Activated naive CD4-positive, alpha-beta T cell treated with anti-CD3 and anti-CD28 coated beads, Interleukin-2, amount 50 U/mL, for 24 hours (primary cell): Measurements from ENCODE around the gene KRTAP4-3.
A peak's percentile ranks its signal among the peaks of the same experiment; 100 is the strongest.
"Not testable (repeated sequence)": the region's sequence is repeated elsewhere in the genome, so short reads cannot be mapped to it uniquely, and the experiment has no call there.

Experiments used
- H3K27ac Mint-ChIP-seq: one replicate; pipeline ENCODE4 v1.8.0; 2021; ENCODE audit warnings: mild to moderate bottlenecking, mixed read lengths
- H3K27me3 Mint-ChIP-seq: one replicate; pipeline ENCODE4 v1.8.0; 2021; ENCODE audit warnings: mixed read lengths
- H3K36me3 Mint-ChIP-seq: one replicate; pipeline ENCODE4 v1.8.0; 2021; ENCODE audit warnings: mixed read lengths
- H3K4me1 Mint-ChIP-seq: one replicate; pipeline ENCODE4 v1.8.0; 2021; ENCODE audit warnings: mixed read lengths
- H3K4me3 Mint-ChIP-seq: one replicate; pipeline ENCODE4 v1.8.0; 2021; ENCODE audit warnings: mild to moderate bottlenecking, mixed read lengths
- H3K9me3 Mint-ChIP-seq: one replicate; pipeline ENCODE4 v1.8.0; 2021; ENCODE audit warnings: mixed read lengths

The KRTAP4-3 gene

GRCh38 chr17:41168121-41168520 lies at the start of gene KRTAP4-3:
TSS of gene KRTAP4-3 (minus strand) at chr17:41168221. CDS start at chr17:41168172, 49 bp downstream.
- H3K4me3 Mint-ChIP-seq: no peak within 1 kb of the TSS
- H3K27ac Mint-ChIP-seq: no peak within 1 kb of the TSS
- no peaks in the 10 kb centered on the region for H3K27me3 Mint-ChIP-seq
- H3K9me3 Mint-ChIP-seq: no peaks in the 10 kb centered on the region
- no peaks in the 10 kb centered on the region for H3K4me1 Mint-ChIP-seq
- H3K36me3 Mint-ChIP-seq: no peaks in the 10 kb centered on the region

GRCh38 chr17:41215681-41216080 lies 47.7 kb upstream of the KRTAP4-3 start:
- H3K4me3 Mint-ChIP-seq: no peak overlapping the region
- H3K27me3 Mint-ChIP-seq: no peaks in the 10 kb centered on the region
- H3K4me1 Mint-ChIP-seq: peaks cover 14% of the 10 kb centered on the region
- peak overlapping the region; percentile 8 for H3K27ac Mint-ChIP-seq
- H3K9me3 Mint-ChIP-seq: no peaks in the 10 kb centered on the region
- H3K36me3 Mint-ChIP-seq: peaks cover 1% of the 10 kb centered on the region

DNA sequence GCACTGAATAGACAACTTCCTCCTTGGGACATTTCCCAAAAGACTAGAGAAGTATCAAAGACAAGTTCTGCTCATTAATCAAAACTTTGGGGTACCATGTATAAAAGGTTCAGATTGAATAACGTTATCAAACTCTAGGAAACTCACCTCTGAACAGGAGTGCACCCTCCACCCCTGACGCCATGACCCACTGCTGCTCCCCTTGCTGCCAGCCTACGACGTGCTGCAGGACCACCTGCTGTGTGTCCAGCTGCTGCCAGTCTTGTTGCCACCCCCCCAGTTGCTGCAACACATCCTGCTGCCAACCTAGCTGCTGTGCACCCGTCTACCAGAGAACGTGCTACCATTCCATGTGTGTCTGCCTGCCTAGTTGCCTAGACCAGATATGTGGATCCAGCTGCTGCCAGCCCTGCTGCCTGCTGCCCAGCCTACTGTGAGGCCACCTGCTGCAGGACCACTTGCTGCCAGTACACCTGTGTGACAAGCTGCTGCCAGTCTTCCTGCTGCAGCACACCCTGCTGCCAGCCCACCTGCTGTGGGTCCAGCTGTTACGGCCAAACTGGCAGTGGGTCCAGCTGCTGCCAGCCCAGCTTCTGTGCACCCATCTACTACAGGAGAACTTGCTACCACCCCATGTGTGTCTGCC lies 44.6 kb upstream of the KRTAP4-3 start:
- Mint-ChIP-seq H3K9me3 (peaks cover 6% of the 10 kb centered on the region), H3K27me3 (peaks cover 3% of the 10 kb centered on the region), H3K4me1 (peaks cover 14% of the 10 kb centered on the region), H3K36me3 (peaks cover 1% of the 10 kb centered on the region), H3K27ac (no peak overlapping the region), H3K4me3 (no peak overlapping the region)

GRCh38 chr17:41211845-41212466 lies 43.9 kb upstream of the KRTAP4-3 start:
- Mint-ChIP-seq H3K4me3 (no peak overlapping the region), H3K36me3 (peaks cover 1% of the 10 kb centered on the region), H3K4me1 (peaks cover 14% of the 10 kb centered on the region), H3K27me3 (peaks cover 3% of the 10 kb centered on the region), H3K27ac (no peak overlapping the region), H3K9me3 (peaks cover 6% of the 10 kb centered on the region)

DNA sequence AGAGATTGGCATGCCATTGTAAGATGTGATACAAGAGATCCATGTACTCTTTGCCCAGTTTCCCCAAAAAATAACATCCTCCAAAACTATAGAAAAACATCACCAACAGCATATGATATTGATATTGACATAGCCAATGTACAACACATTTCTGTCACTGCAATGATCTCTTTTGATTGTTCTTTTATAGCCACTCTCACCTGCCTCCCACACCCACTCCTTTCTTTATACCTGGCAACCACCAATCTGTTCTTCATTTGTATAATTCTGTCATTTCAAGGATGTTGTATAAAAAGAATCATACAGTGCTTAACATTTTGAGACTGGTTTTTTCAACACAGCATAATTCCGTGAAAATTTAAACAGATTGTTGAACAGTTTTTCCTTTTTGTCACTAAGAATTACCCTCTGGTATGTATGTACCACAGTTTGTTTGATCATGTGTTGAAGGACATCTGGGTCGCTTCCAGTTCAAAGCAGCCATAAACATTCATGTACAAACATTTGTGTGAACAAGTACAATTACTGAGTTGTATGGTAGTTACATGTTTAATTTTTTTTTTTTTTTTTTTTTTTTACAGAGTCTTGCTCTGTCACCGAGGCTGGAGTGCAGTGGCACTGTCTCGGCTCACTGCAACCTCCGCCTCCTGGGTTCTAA lies 31.5 kb upstream of the KRTAP4-3 start:
- no peaks in the 10 kb centered on the region for H3K27me3 Mint-ChIP-seq
- H3K36me3 Mint-ChIP-seq: no peaks in the 10 kb centered on the region
- H3K9me3 Mint-ChIP-seq: no peaks in the 10 kb centered on the region
- H3K27ac Mint-ChIP-seq: no peak overlapping the region
- H3K4me1 Mint-ChIP-seq: no peaks in the 10 kb centered on the region
- no peak overlapping the region for H3K4me3 Mint-ChIP-seq

GRCh38 chr17:41196068-41196467 lies 28.0 kb upstream of the KRTAP4-3 start:
- H3K27me3 Mint-ChIP-seq: no peaks in the 10 kb centered on the region
- H3K27ac Mint-ChIP-seq: no peak overlapping the region
- H3K4me1 Mint-ChIP-seq: no peaks in the 10 kb centered on the region
- H3K36me3 Mint-ChIP-seq: peaks cover 2% of the 10 kb centered on the region
- no peak overlapping the region for H3K4me3 Mint-ChIP-seq
- no peaks in the 10 kb centered on the region for H3K9me3 Mint-ChIP-seq

GRCh38 chr17:41190328-41190727 lies 22.3 kb upstream of the KRTAP4-3 start:
- peaks cover 2% of the 10 kb centered on the region for H3K27me3 Mint-ChIP-seq
- H3K4me3 Mint-ChIP-seq: no peak overlapping the region
- no peaks in the 10 kb centered on the region for H3K9me3 Mint-ChIP-seq
- peaks cover 2% of the 10 kb centered on the region for H3K36me3 Mint-ChIP-seq
- no peak overlapping the region for H3K27ac Mint-ChIP-seq
- H3K4me1 Mint-ChIP-seq: no peaks in the 10 kb centered on the region

GRCh38 chr17:41189837-41190318 lies 21.9 kb upstream of the KRTAP4-3 start, which contains the start of gene KRTAP9-1:
TSS of gene KRTAP9-1 (plus strand) at chr17:41189887. CDS start at chr17:41189887, 0 bp downstream.
- H3K36me3 Mint-ChIP-seq, H3K27ac Mint-ChIP-seq, H3K9me3 Mint-ChIP-seq, H3K4me1 Mint-ChIP-seq, H3K4me3 Mint-ChIP-seq, H3K27me3 Mint-ChIP-seq: not testable (repeated sequence)

DNA sequence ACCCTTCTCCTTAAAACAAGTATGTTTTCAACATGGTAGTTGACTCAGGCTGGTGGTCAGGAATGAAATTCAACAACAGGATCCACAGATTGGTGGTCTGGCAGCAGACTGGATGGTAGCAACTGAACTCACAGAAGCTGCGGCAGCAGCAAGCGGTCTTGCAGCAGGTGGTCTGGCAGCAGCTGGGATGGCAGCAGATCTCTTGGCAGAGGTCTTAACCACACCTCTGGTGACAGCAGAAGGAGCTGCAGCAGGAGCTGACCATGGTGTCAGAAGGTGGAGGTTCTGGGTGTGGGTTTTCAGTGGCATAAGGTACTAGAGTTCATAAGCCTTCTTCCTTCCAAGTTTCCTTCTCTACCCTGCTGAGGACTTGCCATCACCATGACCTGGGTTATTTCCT lies 18.9 kb upstream of the KRTAP4-3 start:
- H3K27me3 Mint-ChIP-seq: peaks cover 2% of the 10 kb centered on the region
- no peak overlapping the region for H3K27ac Mint-ChIP-seq
- no peaks in the 10 kb centered on the region for H3K9me3 Mint-ChIP-seq
- no peaks in the 10 kb centered on the region for H3K4me1 Mint-ChIP-seq
- no peaks in the 10 kb centered on the region for H3K36me3 Mint-ChIP-seq
- no peak overlapping the region for H3K4me3 Mint-ChIP-seq

- H3K4me3 Mint-ChIP-seq: no peak overlapping the region
- peaks cover 2% of the 10 kb centered on the region for H3K36me3 Mint-ChIP-seq
- H3K27ac Mint-ChIP-seq: no peak overlapping the region
Observed at GRCh38 chr17:41185001-41185400, 17.0 kb upstream of the KRTAP4-3 start.

DNA sequence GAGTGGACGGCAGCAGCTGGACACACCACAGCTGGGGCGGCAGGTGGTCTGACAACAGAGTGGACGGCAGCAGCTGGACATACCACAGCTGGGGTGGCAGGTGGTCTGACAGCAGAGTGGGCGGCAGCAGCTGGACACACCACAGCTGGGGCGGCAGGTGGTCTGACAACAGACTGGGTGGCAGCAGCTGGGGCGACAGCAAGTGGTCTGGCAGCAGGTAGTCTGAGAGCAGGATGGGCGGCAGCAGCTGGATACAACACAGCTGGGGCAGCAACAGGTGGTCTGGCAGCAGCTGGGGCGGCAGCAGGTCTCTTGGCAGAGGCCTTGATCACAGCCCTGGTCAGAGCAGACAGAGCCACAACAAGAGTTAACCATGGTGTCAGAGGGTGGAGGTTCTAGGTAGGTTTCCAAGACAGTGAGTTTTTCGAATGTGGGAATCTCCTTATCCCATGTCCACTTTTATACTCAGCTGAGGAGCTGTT lies 16.5 kb upstream of the KRTAP4-3 start, which contains the start of gene KRTAP4-1:
Gene KRTAP4-1 (minus strand): TSS at position 432 of the 482 bp plus-strand sequence. CDS start 57 bp downstream, at position 375.
- Mint-ChIP-seq H3K36me3 (peaks cover 2% of the 10 kb centered on the region), H3K9me3 (no peaks in the 10 kb centered on the region), H3K27me3 (no peaks in the 10 kb centered on the region), H3K27ac (no peak within 1 kb of the TSS), H3K4me1 (no peaks in the 10 kb centered on the region), H3K4me3 (no peak within 1 kb of the TSS)

More at GRCh38 chr17:41185001-41185400, 17.0 kb upstream of the KRTAP4-3 start:
- Mint-ChIP-seq H3K27me3 (no peaks in the 10 kb centered on the region), H3K9me3 (no peaks in the 10 kb centered on the region), H3K4me1 (no peaks in the 10 kb centered on the region)

- H3K4me3 Mint-ChIP-seq: no peak overlapping the region
- H3K27me3 Mint-ChIP-seq: no peaks in the 10 kb centered on the region
- no peak overlapping the region for H3K27ac Mint-ChIP-seq
- no peaks in the 10 kb centered on the region for H3K9me3 Mint-ChIP-seq
- no peaks in the 10 kb centered on the region for H3K4me1 Mint-ChIP-seq
- peaks cover 2% of the 10 kb centered on the region for H3K36me3 Mint-ChIP-seq
Observed at GRCh38 chr17:41178843-41179616, 11.0 kb upstream of the KRTAP4-3 start.

- Mint-ChIP-seq H3K27ac (no peak overlapping the region), H3K4me1 (no peaks in the 10 kb centered on the region), H3K9me3 (no peaks in the 10 kb centered on the region), H3K4me3 (no peak overlapping the region), H3K27me3 (no peaks in the 10 kb centered on the region), H3K36me3 (peaks cover 2% of the 10 kb centered on the region)
Observed at GRCh38 chr17:41178341-41178740, 10.3 kb upstream of the KRTAP4-3 start.

- H3K4me3 Mint-ChIP-seq: no peak within 1 kb of the TSS
- H3K9me3 Mint-ChIP-seq: no peaks in the 10 kb centered on the region
- no peaks in the 10 kb centered on the region for H3K4me1 Mint-ChIP-seq
- H3K27me3 Mint-ChIP-seq: no peaks in the 10 kb centered on the region
- H3K36me3 Mint-ChIP-seq: peaks cover 2% of the 10 kb centered on the region
- H3K27ac Mint-ChIP-seq: no peak within 1 kb of the TSS
Observed at GRCh38 chr17:41177727-41178271, 9.8 kb upstream of the KRTAP4-3 start, which contains the start of gene KRTAP4-2. TSS of gene KRTAP4-2 (minus strand) at chr17:41178221. CDS start at chr17:41178164, 57 bp downstream.
